ENCODE data around the gene CUX1.
"Not testable (repeated sequence)": the region's sequence is repeated elsewhere in the genome, so short reads cannot be mapped to it uniquely, and the experiment has no call there.

CUX1 gene

GRCh38 chr7:102325106-102325505 is 507.7 kb downstream of the CUX1 start:
- not testable (repeated sequence) for DNase-seq

GRCh38 chr7:102326157-102326889 is 508.9 kb downstream of the CUX1 start:
- no peak for DNase-seq

- DNase-seq: not testable (repeated sequence)
Measured at GRCh38 chr7:102327183-102327582, 509.8 kb downstream of the CUX1 start.

GRCh38 chr7:102328863-102329262 is 511.4 kb downstream of the CUX1 start:
- DNase-seq: not testable (repeated sequence)

- DNase-seq: not testable (repeated sequence)
Measured at GRCh38 chr7:102329366-102329765, 511.9 kb downstream of the CUX1 start.

- not testable (repeated sequence) for DNase-seq
Measured at GRCh38 chr7:102330666-102331460, 513.4 kb downstream of the CUX1 start.
